Thyroid gland (tissue), 4 donors: Measurements from ENCODE around the gene CALR3. TPM values are rescaled to one million over a fixed set of nuclear protein-coding genes. Genes with fewer than 3 reads are reported as not detected.
"Not testable (repeated sequence)": the region's sequence is repeated elsewhere in the genome, so short reads cannot be mapped to it uniquely, and the experiment has no call there.

Source experiments
- DNase-seq, 2 donors: peaks; one replicate each; pipeline ENCODE4 v3.0.0-alpha.2; 2019
- H3K27ac ChIP-seq, 3 donors: fragments of 200-600 bp; sonication (generic); 1 replicate in 2 of 3; 2 replicates in 1 of 3; pipeline ENCODE4 v1.5.1; 2016 to 2019; ENCODE audit warnings: mild to moderate bottlenecking in 1 of 3, moderate library complexity in 1 of 3
- H3K27me3 ChIP-seq: fragments of 200-600 bp; sonication (generic); one replicate; pipeline ENCODE4 v1.5.1; 2019
- H3K36me3 ChIP-seq, 2 donors: fragments of 200-600 bp; sonication (generic); one replicate each; pipeline ENCODE4 v1.5.1; 2016 to 2019
- H3K4me1 ChIP-seq, 2 donors: fragments of 200-600 bp; sonication (generic); one replicate each; pipeline ENCODE4 v1.5.1; 2017 to 2019
- H3K4me3 ChIP-seq, 3 donors: fragments of 200-600 bp; sonication (generic); replicated peaks in 1 of 3; 1 replicate in 2 of 3; 2 replicates in 1 of 3; pipeline ENCODE4 v1.5.1; 2016; ENCODE audit warnings: mild to moderate bottlenecking in 1 of 3
- H3K9me3 ChIP-seq: fragments of 200-600 bp; sonication (generic); one replicate; pipeline ENCODE4 v1.5.1; 2017
- CTCF ChIP-seq, 6 experiments: fragments of 200-600 bp in 3 of 6; fragments of 450-650 bp in 3 of 6; sonication (generic) in 3 of 6; IDR thresholded peaks; one replicate each; pipeline ENCODE4 v1.5.1; 2016 to 2019; ENCODE audit warnings: antibody characterized with exemption in 6 of 6, mild to moderate bottlenecking in 2 of 6, inconsistent platforms in 1 of 6, moderate library complexity in 1 of 6
- POLR2A ChIP-seq, 2 donors: fragments of 450-650 bp; IDR thresholded peaks; one replicate each; pipeline ENCODE4 v1.6.1; 2017; ENCODE audit warnings: antibody characterized with exemption in 2 of 2, mild to moderate bottlenecking in 2 of 2, moderate library complexity in 1 of 2
- WGBS, 2 donors: methylation state at CpG; one replicate each; pipeline ENCODE4 v1.1.5; 2017; 5-methylcytosine and 5-hydroxymethylcytosine counted together
- intact Hi-C: fragments of 100-400 bp; cut with DNase I; formaldehyde crosslinking; loops from one replicate; pipeline ENCODE4 v1.15.1; 2023
- total RNA-seq, 4 donors: library from RNA; depleted of rRNA; stranded (reverse); fragments of >200 nt; gene quantifications; one replicate each; pipeline ENCODE4 v1.2.3, GENCODE V29; 2016

Gene CALR3
- total RNA-seq, 4 donors from 2014 or later, result 0.58 TPM; not detected in 3

- DNase-seq, result no peak
- WGBS, 2 donors, result 82 to 90% methylated on average over 12 to 14 of the region's 14 CpGs
- H3K27me3 ChIP-seq, result no peaks in the 10 kb centered on the region
- no peaks in the 10 kb centered on the region for H3K9me3 ChIP-seq
- peaks cover 58 to 70% of the 10 kb centered on the region in 2 donors for H3K36me3 ChIP-seq
- TF ChIP-seq POLR2A (IDR thresholded peaks at IDR 0.05) (no peak), CTCF (IDR thresholded peaks at IDR 0.05) (no peak)
- no peaks in the 10 kb centered on the region for H3K4me1 ChIP-seq
- H3K4me3 ChIP-seq, result no peak overlapping the region
- H3K27ac ChIP-seq, result no peak overlapping the region
- intact Hi-C loops, result no loop called here
These were observed 21.1 kb upstream of the CALR3 start for GRCh38 chr19:16516923-16517610.

DNA sequence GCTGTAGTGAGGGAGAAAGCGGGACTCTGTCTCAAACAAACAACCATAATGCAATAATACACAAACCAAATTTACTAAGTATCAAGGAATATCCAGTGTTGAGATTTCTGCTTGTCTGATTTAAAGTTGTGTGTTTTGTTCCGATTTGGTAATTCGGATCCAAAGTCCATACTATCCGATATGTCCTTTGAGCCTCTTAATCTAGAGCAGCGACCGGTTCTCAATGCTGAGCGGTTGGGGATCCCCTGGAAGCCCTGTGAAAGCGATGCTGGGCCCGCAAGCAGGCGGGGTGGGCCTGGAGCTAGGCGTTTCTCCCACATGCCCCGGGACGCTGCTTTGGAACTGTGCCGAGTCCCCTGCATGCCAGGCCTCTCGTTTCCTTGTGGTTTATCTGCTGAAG lies 20.4 kb upstream of the CALR3 start:
- Histone ChIP-seq H3K36me3 (peaks cover 52 to 63% of the 10 kb centered on the region in 2 donors), H3K9me3 (no peaks in the 10 kb centered on the region), H3K4me1 (no peaks in the 10 kb centered on the region), H3K27me3 (no peaks in the 10 kb centered on the region), H3K27ac (no peak overlapping the region), H3K4me3 (no peak overlapping the region)
- WGBS, 2 donors, result 92 to 94% methylated on average over 15 of the region's 15 CpGs
- intact Hi-C loops, result no loop called here
- TF ChIP-seq POLR2A (IDR thresholded peaks at IDR 0.05) (no peak), CTCF (IDR thresholded peaks at IDR 0.05) (no peak)
- no peak for DNase-seq

- WGBS, 2 donors, result 93 to 96% methylated on average over 12 to 23 of the region's 24 CpGs
- no peak for TF ChIP-seq CTCF (IDR thresholded peaks at IDR 0.05)
- Histone ChIP-seq H3K4me1 (peaks cover under 1 to 4% of the 10 kb centered on the region in 2 donors), H3K36me3 (peaks cover 33 to 45% of the 10 kb centered on the region in 2 donors), H3K9me3 (no peaks in the 10 kb centered on the region), H3K27me3 (no peaks in the 10 kb centered on the region), H3K27ac (no peak overlapping the region), H3K4me3 (no peak overlapping the region)
- no peak for DNase-seq
- intact Hi-C loops, result no loop called here
These were observed 18.5 kb upstream of the CALR3 start for GRCh38 chr19:16514383-16515019.

- H3K9me3 ChIP-seq, H3K27me3 ChIP-seq, H3K4me3 ChIP-seq, intact Hi-C loops, H3K27ac ChIP-seq, H3K4me1 ChIP-seq, DNase-seq: not testable (repeated sequence)
- H3K36me3 ChIP-seq, result peaks cover 16 to 29% of the 10 kb centered on the region in 2 donors
- WGBS, 2 donors, result 93 to 96% methylated on average over 10 of the region's 10 CpGs
These were observed 16.6 kb upstream of the CALR3 start for GRCh38 chr19:16512611-16513010.

GRCh38 chr19:16509141-16510061 lies 13.4 kb upstream of the CALR3 start:
- peaks cover 5% of the 10 kb centered on the region in 2 donors for H3K4me1 ChIP-seq
- no peak overlapping the region for H3K4me3 ChIP-seq
- H3K27me3 ChIP-seq, result no peaks in the 10 kb centered on the region
- H3K9me3 ChIP-seq, result no peaks in the 10 kb centered on the region
- peak; percentile 75 to 77 for DNase-seq
- H3K27ac ChIP-seq, result peak overlapping the region in 2 of 3 donors; percentile 23 to 30
- H3K36me3 ChIP-seq, result peaks cover 12 to 13% of the 10 kb centered on the region in 2 donors
- 61 to 65% methylated on average over 16 to 28 of the region's 28 CpGs for WGBS, 2 donors
- intact Hi-C loops, result no loop called here
- TF ChIP-seq CTCF (IDR thresholded peaks at IDR 0.05) (no peak), POLR2A (IDR thresholded peaks at IDR 0.05) (no peak)
